Ecto neural progenitor cell (in vitro differentiated cells): ENCODE results near the gene FAM50B.

Experiments used
- DNase-seq: peaks from one replicate; pipeline ENCODE4 v3.0.0-alpha.2; 2018; ENCODE audit warnings: low spot score

The FAM50B gene

DNA sequence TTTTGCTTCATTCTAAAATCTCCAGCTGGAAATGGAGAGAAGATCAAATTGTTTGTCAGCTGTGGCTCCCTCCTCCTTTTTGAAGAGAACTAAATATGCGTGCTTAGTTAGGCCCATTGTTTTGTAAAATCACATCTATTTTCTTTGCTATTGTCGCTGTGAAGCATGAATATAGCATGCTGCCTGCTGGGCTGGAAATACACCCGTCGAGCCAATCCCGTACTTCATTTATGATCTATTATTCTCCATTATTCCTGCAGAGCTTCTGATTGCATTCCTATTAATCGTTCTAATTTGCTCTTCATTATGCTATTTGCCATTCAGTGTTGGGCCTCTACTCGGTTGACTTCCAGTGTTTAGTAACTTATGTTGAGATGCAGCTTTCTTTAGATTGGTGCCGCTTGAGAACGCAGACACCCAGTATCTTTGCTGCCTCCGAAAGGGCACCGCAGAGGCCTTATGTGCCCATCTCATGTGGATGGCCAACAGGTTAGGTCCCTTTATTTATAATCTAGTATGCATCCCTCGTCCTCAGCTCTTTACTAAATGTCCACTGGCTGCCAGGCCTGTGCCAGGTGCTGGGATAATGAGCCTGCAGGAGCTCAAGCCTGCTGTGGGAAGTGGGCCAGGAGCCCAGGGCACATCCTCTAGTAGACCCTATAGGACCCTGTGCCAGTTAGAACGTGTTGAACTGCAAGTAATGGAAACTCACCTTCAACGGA, 45.6 kb downstream of the FAM50B start:
- DNase-seq = no peak

DNA sequence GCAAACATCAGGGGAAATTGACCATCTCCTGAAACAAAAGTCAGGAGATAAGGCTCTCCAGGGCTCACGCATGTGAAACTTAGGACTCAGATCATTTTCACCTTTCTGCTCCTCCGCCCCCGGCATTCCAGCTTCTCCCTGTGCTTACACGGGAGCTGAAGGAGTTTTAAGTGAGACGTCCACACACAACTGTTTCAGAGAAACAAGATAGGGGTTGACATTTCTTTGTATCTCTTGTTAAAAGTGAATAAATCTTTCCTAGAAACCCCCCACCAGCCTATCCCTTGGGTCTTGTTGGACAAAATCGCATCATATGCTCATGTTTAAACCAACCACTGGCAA, 46.1 kb downstream of the FAM50B start:
- no peak for DNase-seq

- no peak for DNase-seq
Measured at GRCh38 chr6:3895805-3896204, 46.6 kb downstream of the FAM50B start.

DNA sequence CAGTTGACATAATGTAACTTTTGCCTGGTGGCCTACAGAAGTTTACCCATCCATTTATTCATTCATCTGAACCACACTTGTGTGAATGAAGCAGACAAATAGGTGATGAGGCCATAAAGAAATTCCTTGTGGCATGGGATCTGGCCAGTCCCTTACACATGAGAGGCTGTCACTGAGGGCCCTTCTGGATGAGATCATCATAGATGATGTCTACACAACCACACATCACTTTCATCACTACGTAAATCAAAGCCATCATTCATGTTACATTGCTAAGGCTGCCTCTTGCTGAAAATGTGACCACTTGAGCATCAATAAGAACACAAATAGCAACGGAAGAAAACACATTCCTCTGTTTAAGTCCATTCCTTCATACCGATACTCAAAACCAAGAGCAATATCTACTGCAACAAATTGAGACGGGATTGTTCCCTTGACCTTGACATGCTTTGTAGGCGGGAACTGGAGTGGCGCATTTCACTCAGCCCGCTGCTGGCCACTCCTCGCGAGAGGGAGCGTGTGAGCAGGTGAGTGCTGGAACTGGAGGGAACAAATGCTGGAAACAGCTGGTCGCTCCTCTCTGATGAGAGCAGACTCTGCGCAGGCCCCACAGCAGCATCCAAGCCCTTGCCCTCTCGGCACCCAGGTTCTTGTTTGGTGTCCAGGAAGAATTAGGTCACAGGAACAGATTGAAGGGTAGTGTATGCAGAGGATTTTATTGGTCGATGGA, 49.3 kb downstream of the FAM50B start:
- DNase-seq = no peak

DNA sequence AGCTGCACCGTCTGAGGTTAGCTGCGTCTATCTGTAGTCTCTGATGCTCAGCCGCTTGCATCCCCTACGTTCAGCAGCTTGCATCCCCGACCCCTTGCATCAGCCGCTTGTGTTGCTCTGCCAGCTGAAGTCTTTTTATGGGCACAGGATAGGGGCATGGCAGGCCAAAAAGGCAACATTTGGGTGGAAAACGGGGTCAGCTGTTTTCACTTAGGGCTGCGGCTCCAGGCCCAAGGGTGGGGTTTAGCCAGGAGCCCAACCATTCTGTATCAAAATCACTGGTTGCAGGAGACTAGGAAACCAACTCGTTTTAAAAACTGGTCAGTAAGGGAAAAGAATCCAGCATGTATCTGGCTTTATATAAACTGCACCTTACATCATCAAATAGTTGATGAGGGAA, 49.9 kb downstream of the FAM50B start:
- DNase-seq = no peak

DNA sequence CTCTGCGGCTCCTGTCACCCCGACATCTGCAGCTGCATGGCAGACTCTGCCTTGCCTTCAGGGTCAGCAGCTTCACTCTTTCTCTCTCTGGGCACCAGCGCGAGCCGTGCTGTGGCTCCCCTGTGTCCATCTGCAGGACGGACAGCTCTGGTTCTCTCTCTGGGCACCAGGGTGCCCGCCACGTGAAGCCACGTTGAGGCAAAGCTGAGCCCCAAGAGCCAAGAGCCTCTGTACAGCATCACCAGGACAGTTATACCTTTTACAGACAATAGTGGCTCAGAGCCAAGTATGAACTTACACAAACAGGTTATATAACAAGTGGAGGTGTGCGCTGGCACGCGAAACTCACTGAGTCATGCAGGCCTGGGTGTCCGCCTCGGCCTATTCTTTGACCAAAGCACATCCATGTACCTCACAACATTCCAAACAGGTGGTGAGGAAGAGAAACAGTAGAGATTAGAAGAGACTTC, 50.8 kb downstream of the FAM50B start:
- DNase-seq = no peak
